Measurements from ENCODE around the gene MRPS31.

MRPS31 gene

GRCh38 chr13:40813667-40814454, 42.9 kb upstream of the MRPS31 start:
- no peak overlapping the region for H3K18ac ChIP-seq (ENCODE audit: low read depth in 1 of 2, low read length in 2 of 2)
- no peak overlapping the region for H2AFZ ChIP-seq (ENCODE audit: low read depth, low read length)
- peaks cover 7% of the 10 kb centered on the region for H3K4me1 ChIP-seq (ENCODE audit: control insufficient read depth, insufficient read depth, low read depth, low read length)
- H2BK12ac ChIP-seq (ENCODE audit: low read length in 2 of 2) = no peak overlapping the region
- no peak overlapping the region for H3K9ac ChIP-seq (ENCODE audit: low read length)
- H2BK120ac ChIP-seq (ENCODE audit: low read depth, low read length) = no peak overlapping the region
- H2AK5ac ChIP-seq (ENCODE audit: low read length, severe bottlenecking) = no peak overlapping the region
- H3K79me1 ChIP-seq (replicated peaks; ENCODE audit: low read length, poor library complexity, severe bottlenecking) = no peaks in the 10 kb centered on the region
- no peak overlapping the region for H4K91ac ChIP-seq (ENCODE audit: low read length)
- H4K8ac ChIP-seq (ENCODE audit: low read length) = peak overlapping the region; percentile 35
- peaks cover 16 to 32% of the 10 kb centered on the region in 2 experiments for H3K36me3 ChIP-seq (ENCODE audit: control insufficient read depth in 1 of 2, insufficient read depth in 2 of 2, low read depth in 1 of 2, low read length in 2 of 2)
- DNase-seq = peak; percentile 32
- no peak overlapping the region for H2BK15ac ChIP-seq (ENCODE audit: low read depth, poor library complexity, severe bottlenecking)
- peaks cover 10% of the 10 kb centered on the region for H3K9me3 ChIP-seq (ENCODE audit: control insufficient read depth, low read length)
- no peak overlapping the region for H3K4me3 ChIP-seq (ENCODE audit: insufficient read depth in 1 of 2, low read depth in 1 of 2, low read length in 2 of 2)
- H3K27ac ChIP-seq (ENCODE audit: low read length, poor library complexity, severe bottlenecking) = no peak overlapping the region
- no peak overlapping the region for H3K4me2 ChIP-seq (ENCODE audit: low read length, poor library complexity, severe bottlenecking)
- H3K4ac ChIP-seq (ENCODE audit: low read depth in 1 of 2, low read length in 2 of 2) = no peak overlapping the region
- H3K14ac ChIP-seq (ENCODE audit: low read length in 2 of 2) = no peak overlapping the region
- no peak overlapping the region for H3K23ac ChIP-seq (ENCODE audit: low read length in 2 of 2)
- WGBS = 67% methylated on average over 6 of the region's 7 CpGs
- H2BK5ac ChIP-seq (ENCODE audit: low read depth, low read length, poor library complexity, severe bottlenecking) = no peak overlapping the region
- H3K27me3 ChIP-seq (ENCODE audit: control insufficient read depth in 1 of 2, insufficient read depth in 1 of 2, low read length in 2 of 2) = no peaks in the 10 kb centered on the region

GRCh38 chr13:40812724-40813445, 41.9 kb upstream of the MRPS31 start:
- peak; percentile 15 for DNase-seq
- no peak overlapping the region for H4K8ac ChIP-seq (ENCODE audit: low read length)

GRCh38 chr13:40812102-40812501, 41.1 kb upstream of the MRPS31 start:
- no peak overlapping the region for H3K27ac ChIP-seq (ENCODE audit: low read length, poor library complexity, severe bottlenecking)
- no peak overlapping the region for H2BK5ac ChIP-seq (ENCODE audit: low read depth, low read length, poor library complexity, severe bottlenecking)
- DNase-seq = no peak
- no peak overlapping the region for H3K4me3 ChIP-seq (ENCODE audit: insufficient read depth in 1 of 2, low read depth in 1 of 2, low read length in 2 of 2)
- H2BK120ac ChIP-seq (ENCODE audit: low read depth, low read length) = no peak overlapping the region
- H3K23ac ChIP-seq (ENCODE audit: low read length in 2 of 2) = no peak overlapping the region
- H3K4me2 ChIP-seq (ENCODE audit: low read length, poor library complexity, severe bottlenecking) = no peak overlapping the region
- H2BK15ac ChIP-seq (ENCODE audit: low read depth, poor library complexity, severe bottlenecking) = no peak overlapping the region
- H3K9me3 ChIP-seq (ENCODE audit: control insufficient read depth, low read length) = peaks cover 10% of the 10 kb centered on the region
- peaks cover 7% of the 10 kb centered on the region for H3K4me1 ChIP-seq (ENCODE audit: control insufficient read depth, insufficient read depth, low read depth, low read length)
- H3K27me3 ChIP-seq (ENCODE audit: control insufficient read depth in 1 of 2, insufficient read depth in 1 of 2, low read length in 2 of 2) = no peaks in the 10 kb centered on the region
- no peak overlapping the region for H3K4ac ChIP-seq (ENCODE audit: low read depth in 1 of 2, low read length in 2 of 2)
- no peak overlapping the region for H3K18ac ChIP-seq (ENCODE audit: low read depth in 1 of 2, low read length in 2 of 2)
- H4K91ac ChIP-seq (ENCODE audit: low read length) = no peak overlapping the region
- H3K14ac ChIP-seq (ENCODE audit: low read length in 2 of 2) = no peak overlapping the region
- H2AFZ ChIP-seq (ENCODE audit: low read depth, low read length) = no peak overlapping the region
- no peak overlapping the region for H4K8ac ChIP-seq (ENCODE audit: low read length)
- H3K79me1 ChIP-seq (replicated peaks; ENCODE audit: low read length, poor library complexity, severe bottlenecking) = no peaks in the 10 kb centered on the region
- H2AK5ac ChIP-seq (ENCODE audit: low read length, severe bottlenecking) = no peak overlapping the region
- H3K9ac ChIP-seq (ENCODE audit: low read length) = no peak overlapping the region
- H3K36me3 ChIP-seq (ENCODE audit: control insufficient read depth in 1 of 2, insufficient read depth in 2 of 2, low read depth in 1 of 2, low read length in 2 of 2) = peaks cover 16 to 40% of the 10 kb centered on the region in 2 experiments
- H2BK12ac ChIP-seq (ENCODE audit: low read length in 2 of 2) = no peak overlapping the region
- 95% methylated on average over 3 of the region's 4 CpGs for WGBS

More at GRCh38 chr13:40812724-40813445, 41.9 kb upstream of the MRPS31 start:
- H3K14ac ChIP-seq (ENCODE audit: low read length in 2 of 2) = no peak overlapping the region
- H3K27ac ChIP-seq (ENCODE audit: low read length, poor library complexity, severe bottlenecking) = no peak overlapping the region
- no peak overlapping the region for H4K91ac ChIP-seq (ENCODE audit: low read length)
- H3K36me3 ChIP-seq (ENCODE audit: control insufficient read depth in 1 of 2, insufficient read depth in 2 of 2, low read depth in 1 of 2, low read length in 2 of 2) = peaks cover 16 to 36% of the 10 kb centered on the region in 2 experiments
- H3K4me3 ChIP-seq (ENCODE audit: insufficient read depth in 1 of 2, low read depth in 1 of 2, low read length in 2 of 2) = no peak overlapping the region
- H2BK15ac ChIP-seq (ENCODE audit: low read depth, poor library complexity, severe bottlenecking) = no peak overlapping the region
- H2BK120ac ChIP-seq (ENCODE audit: low read depth, low read length) = no peak overlapping the region
- no peaks in the 10 kb centered on the region for H3K27me3 ChIP-seq (ENCODE audit: control insufficient read depth in 1 of 2, insufficient read depth in 1 of 2, low read length in 2 of 2)
- no peak overlapping the region for H3K23ac ChIP-seq (ENCODE audit: low read length in 2 of 2)
- H3K79me1 ChIP-seq (replicated peaks; ENCODE audit: low read length, poor library complexity, severe bottlenecking) = no peaks in the 10 kb centered on the region
- no peak overlapping the region for H2BK5ac ChIP-seq (ENCODE audit: low read depth, low read length, poor library complexity, severe bottlenecking)
- no peak overlapping the region for H3K4me2 ChIP-seq (ENCODE audit: low read length, poor library complexity, severe bottlenecking)
- H3K9ac ChIP-seq (ENCODE audit: low read length) = no peak overlapping the region
- H2BK12ac ChIP-seq (ENCODE audit: low read length in 2 of 2) = no peak overlapping the region
- peaks cover 10% of the 10 kb centered on the region for H3K9me3 ChIP-seq (ENCODE audit: control insufficient read depth, low read length)
- WGBS = 96% methylated on average over 6 of the region's 6 CpGs
- no peak overlapping the region for H3K4ac ChIP-seq (ENCODE audit: low read depth in 1 of 2, low read length in 2 of 2)
- no peak overlapping the region for H2AK5ac ChIP-seq (ENCODE audit: low read length, severe bottlenecking)
- H3K18ac ChIP-seq (ENCODE audit: low read depth in 1 of 2, low read length in 2 of 2) = no peak overlapping the region
- H3K4me1 ChIP-seq (ENCODE audit: control insufficient read depth, insufficient read depth, low read depth, low read length) = peaks cover 7% of the 10 kb centered on the region
- no peak overlapping the region for H2AFZ ChIP-seq (ENCODE audit: low read depth, low read length)

- no peak overlapping the region for H3K18ac ChIP-seq (ENCODE audit: low read depth in 1 of 2, low read length in 2 of 2)
- H2BK5ac ChIP-seq (ENCODE audit: low read depth, low read length, poor library complexity, severe bottlenecking) = no peak overlapping the region
- no peak overlapping the region for H2BK120ac ChIP-seq (ENCODE audit: low read depth, low read length)
- no peaks in the 10 kb centered on the region for H3K9me3 ChIP-seq (ENCODE audit: control insufficient read depth, low read length)
- H2BK12ac ChIP-seq (ENCODE audit: low read length in 2 of 2) = no peak overlapping the region
- no peak overlapping the region for H3K9ac ChIP-seq (ENCODE audit: low read length)
- H2BK15ac ChIP-seq (ENCODE audit: low read depth, poor library complexity, severe bottlenecking) = no peak overlapping the region
- H3K23ac ChIP-seq (ENCODE audit: low read length in 2 of 2) = no peak overlapping the region
- no peak overlapping the region for H3K27ac ChIP-seq (ENCODE audit: low read length, poor library complexity, severe bottlenecking)
- peaks cover 7% of the 10 kb centered on the region for H3K4me1 ChIP-seq (ENCODE audit: control insufficient read depth, insufficient read depth, low read depth, low read length)
- no peaks in the 10 kb centered on the region for H3K27me3 ChIP-seq (ENCODE audit: control insufficient read depth in 1 of 2, insufficient read depth in 1 of 2, low read length in 2 of 2)
- H2AFZ ChIP-seq (ENCODE audit: low read depth, low read length) = no peak overlapping the region
- WGBS = 95% methylated on average over 5 of the region's 5 CpGs
- H3K4me3 ChIP-seq (ENCODE audit: insufficient read depth in 1 of 2, low read depth in 1 of 2, low read length in 2 of 2) = no peak overlapping the region
- no peak overlapping the region for H4K8ac ChIP-seq (ENCODE audit: low read length)
- peaks cover 20 to 63% of the 10 kb centered on the region in 2 experiments for H3K36me3 ChIP-seq (ENCODE audit: control insufficient read depth in 1 of 2, insufficient read depth in 2 of 2, low read depth in 1 of 2, low read length in 2 of 2)
- H2AK5ac ChIP-seq (ENCODE audit: low read length, severe bottlenecking) = no peak overlapping the region
- no peak for DNase-seq
- no peak overlapping the region for H3K4ac ChIP-seq (ENCODE audit: low read depth in 1 of 2, low read length in 2 of 2)
- no peaks in the 10 kb centered on the region for H3K79me1 ChIP-seq (replicated peaks; ENCODE audit: low read length, poor library complexity, severe bottlenecking)
- no peak overlapping the region for H4K91ac ChIP-seq (ENCODE audit: low read length)
- no peak overlapping the region for H3K4me2 ChIP-seq (ENCODE audit: low read length, poor library complexity, severe bottlenecking)
- H3K14ac ChIP-seq (ENCODE audit: low read length in 2 of 2) = no peak overlapping the region
Measured at GRCh38 chr13:40809471-40809870, 38.5 kb upstream of the MRPS31 start.
